IMR-90 (cell line): ENCODE results near the gene FRMD5. TPM values are rescaled to one million over a fixed set of nuclear protein-coding genes. Genes with fewer than 3 reads are reported as not detected.

Source experiments
- ATAC-seq: fragments of 200-7000 bp; cut with Tn5 transposase; 2 replicates; pipeline ENCODE4 v1.9.1; 2020; ENCODE audit warnings: low read depth, mild to moderate bottlenecking, moderate library complexity
- BruUV-seq: library from RNA; stranded (reverse); fragments of 400-500 nt; replicated peaks from 2 replicates; lab custom pipeline; 2021; lab: Mats Ljungman, UMichigan
- CTCF ChIA-PET: fragments of 300-600 bp; formaldehyde crosslinking; extraction: SDS; loops from one replicate; lab custom pipeline; 2021; ENCODE audit warnings: antibody characterized with exemption; lab: Yijun Ruan, JAX
- POLR2A ChIA-PET: fragments of 300-600 bp; sonication (Branson Sonifier 250); formaldehyde crosslinking; loops from one replicate; lab custom pipeline; 2022; ENCODE audit warnings: antibody characterized with exemption; ENCODE audit not compliant: unreplicated experiment; lab: Charles Lee
- DNase-seq: peaks from one replicate; pipeline ENCODE4 v3.0.0; 2013
- H2AFZ ChIP-seq: replicated peaks from 2 replicates; pipeline ENCODE3; 2013; ENCODE audit warnings: low read length, mild to moderate bottlenecking; ENCODE audit not compliant: poor library complexity
- H2AK5ac ChIP-seq: 2 replicates; pipeline ENCODE4 v1.6.1; 2013; ENCODE audit warnings: low read depth, low read length, inconsistent platforms
- H2AK9ac ChIP-seq: replicated peaks from 2 replicates; pipeline ENCODE3; 2013; ENCODE audit warnings: mild to moderate bottlenecking, low read depth, low read length, moderate library complexity; ENCODE audit not compliant: poor library complexity
- H2BK120ac ChIP-seq: 2 replicates; pipeline ENCODE4 v1.6.1; 2013; ENCODE audit warnings: low read depth, low read length, inconsistent platforms
- H2BK15ac ChIP-seq: 3 replicates; pipeline ENCODE4 v1.6.1; 2013; ENCODE audit warnings: low read depth, low read length, inconsistent platforms
- H2BK20ac ChIP-seq: 2 replicates; pipeline ENCODE4 v1.6.1; 2013; ENCODE audit warnings: low read depth, mild to moderate bottlenecking, inconsistent platforms, low read length, moderate library complexity
- H2BK5ac ChIP-seq: 2 replicates; pipeline ENCODE4 v1.6.1; 2013; ENCODE audit warnings: mild to moderate bottlenecking, low read depth, low read length, inconsistent platforms; ENCODE audit not compliant: poor library complexity, severe bottlenecking
- H3K14ac ChIP-seq: replicated peaks from 2 replicates; pipeline ENCODE4 v1.6.1; 2013; ENCODE audit warnings: low read depth, low read length, inconsistent platforms
- H3K18ac ChIP-seq: 2 replicates; pipeline ENCODE4 v1.6.1; 2013; ENCODE audit warnings: low read depth, low read length, control low read depth
- H3K23ac ChIP-seq: 2 replicates; pipeline ENCODE4 v1.6.1; 2013; ENCODE audit warnings: low read depth, low read length, inconsistent platforms
- H3K27ac ChIP-seq: 2 replicates; pipeline ENCODE4 v1.5.1; 2013; ENCODE audit warnings: mild to moderate bottlenecking, control low read depth, low read length; ENCODE audit not compliant: insufficient read depth
- H3K27me3 ChIP-seq: 2 replicates; pipeline ENCODE4 v1.6.1; 2013; ENCODE audit warnings: low read length; ENCODE audit not compliant: control insufficient read depth, insufficient read depth
- H3K36me3 ChIP-seq: 2 replicates; pipeline ENCODE4 v1.6.1; 2013; ENCODE audit warnings: low read length, mixed read lengths; ENCODE audit not compliant: control insufficient read depth, insufficient read depth
- H3K4ac ChIP-seq: 2 replicates; pipeline ENCODE4 v1.6.1; 2013; ENCODE audit warnings: low read depth, low read length, inconsistent platforms
- H3K4me1 ChIP-seq: 2 replicates; pipeline ENCODE4 v1.6.1; 2013; ENCODE audit warnings: low read length, mixed read lengths; ENCODE audit not compliant: control insufficient read depth, insufficient read depth
- H3K4me2 ChIP-seq: 2 replicates; pipeline ENCODE4 v1.6.1; 2013; ENCODE audit warnings: low read depth, mild to moderate bottlenecking, control low read depth, low read length, moderate library complexity
- H3K4me3 ChIP-seq: 2 replicates; pipeline ENCODE4 v1.5.1; 2013; ENCODE audit warnings: low read depth, mild to moderate bottlenecking, control low read depth, low read length, moderate library complexity; ENCODE audit not compliant: insufficient read depth
- H3K56ac ChIP-seq: 2 replicates; pipeline ENCODE4 v1.6.1; 2013; ENCODE audit warnings: low read length, inconsistent platforms; ENCODE audit not compliant: insufficient read depth; ENCODE audit errors: extremely low read depth
- H3K79me1 ChIP-seq, 2 experiments: 2 replicates each; pipeline ENCODE4 v1.6.1; 2013; ENCODE audit warnings: low read length in 2 of 2, inconsistent platforms in 1 of 2, low read depth in 1 of 2
- H3K9ac ChIP-seq: 2 replicates; pipeline ENCODE4 v1.6.1; 2013; ENCODE audit warnings: low read depth, low read length, control low read depth
- H3K9me1 ChIP-seq: 2 replicates; pipeline ENCODE4 v1.6.1; 2013; ENCODE audit warnings: low read length, inconsistent platforms; ENCODE audit not compliant: insufficient read depth
- H3K9me3 ChIP-seq: 2 replicates; pipeline ENCODE4 v1.6.1; 2013; ENCODE audit warnings: low read length; ENCODE audit not compliant: control insufficient read depth, insufficient read depth
- H4K20me1 ChIP-seq: 2 replicates; pipeline ENCODE4 v1.6.1; 2013; ENCODE audit warnings: low read length, inconsistent platforms; ENCODE audit not compliant: insufficient read depth
- H4K5ac ChIP-seq: 2 replicates; pipeline ENCODE4 v1.6.1; 2013; ENCODE audit warnings: mild to moderate bottlenecking, low read depth, low read length, control low read depth
- H4K8ac ChIP-seq, 2 experiments: 2 replicates each; pipeline ENCODE4 v1.6.1; 2013; ENCODE audit warnings: low read depth in 2 of 2, low read length in 2 of 2, control low read depth in 1 of 2, inconsistent platforms in 1 of 2
- H4K91ac ChIP-seq: 2 replicates; pipeline ENCODE4 v1.6.1; 2013; ENCODE audit warnings: low read depth, low read length, inconsistent platforms; ENCODE audit not compliant: insufficient read depth
- CEBPB ChIP-seq: IDR thresholded peaks from 2 replicates; pipeline ENCODE4 v1.6.1; 2012; ENCODE audit warnings: low read depth, low read length, improper control_type of control experiment
- CHD1 ChIP-seq: IDR thresholded peaks from 2 replicates; pipeline ENCODE4 v1.6.1; 2012; ENCODE audit warnings: low read depth, low read length, improper control_type of control experiment
- MAZ ChIP-seq: IDR thresholded peaks from 2 replicates; pipeline ENCODE4 v1.6.1; 2012; ENCODE audit warnings: low read depth, mild to moderate bottlenecking, low read length, improper control_type of control experiment, moderate library complexity, borderline replicate concordance
- POLR2A ChIP-seq: IDR thresholded peaks from 2 replicates; pipeline ENCODE4 v1.6.1; 2012; ENCODE audit warnings: mild to moderate bottlenecking, low read depth, low read length
- RCOR1 ChIP-seq: IDR thresholded peaks from 2 replicates; pipeline ENCODE4 v1.6.1; 2012; ENCODE audit warnings: mild to moderate bottlenecking, low read length, improper control_type of control experiment; ENCODE audit not compliant: insufficient replicate concordance
- RFX5 ChIP-seq: IDR thresholded peaks from 2 replicates; pipeline ENCODE4 v1.8.0; 2012; ENCODE audit warnings: low read depth, mild to moderate bottlenecking, low read length, moderate library complexity
- SMC3 ChIP-seq: fragments of 150-350 bp; IDR thresholded peaks from 2 replicates; pipeline ENCODE4 v1.6.1; 2016; ENCODE audit warnings: low read depth, mild to moderate bottlenecking, antibody characterized with exemption, low read length, moderate library complexity
- whole genome bisulfite sequencing, 2 experiments: methylation state at CpG; one replicate each; pipeline versions ENCODE4 v1.1.5 to v1.1.7; 2013; ENCODE audit warnings: missing lambda C conversion rate in 2 of 2; ENCODE audit not compliant: insufficient read length in 1 of 2; ENCODE audit errors: extremely low coverage in 2 of 2; 5-methylcytosine and 5-hydroxymethylcytosine counted together
- dilution Hi-C: fragments of 300-500 bp; cut with HindIII; formaldehyde crosslinking; loops from one replicate; pipeline ENCODE4 v1.14.3; 2018; ENCODE audit warnings: low sequenced_read_pairs; ENCODE audit not compliant: unreplicated experiment
- in situ Hi-C: fragments of 300-500 bp; cut with MboI; formaldehyde crosslinking; loops from 3 replicates; pipeline ENCODE4 v1.14.3; 2019; ENCODE audit warnings: low sequenced_read_pairs, inconsistent platforms, mixed read lengths
- intact Hi-C: fragments of 100-400 bp; cut with micrococcal nuclease; formaldehyde crosslinking; loops from 2 replicates; pipeline ENCODE4 v1.10.0; 2022
- polyA plus RNA-seq, 3 experiments: library from polyadenylated mRNA; depleted of rRNA; stranded (reverse); fragments of >200 nt; gene quantifications; 2 replicates each; pipeline ENCODE4 v1.2.3, GENCODE V29; 2012; ENCODE audit warnings: low replicate concordance in 1 of 3
- total RNA-seq: library from RNA; depleted of rRNA; stranded (reverse); fragments of >200 nt; gene quantifications from 2 replicates; pipeline ENCODE4 v1.2.3, GENCODE V29; 2012

The FRMD5 gene
- total and polyA plus RNA-seq, 2 of the 4 experiments (the other 2 are of a cell fraction), result 4.1 to 5.4 TPM

GRCh38 chr15:43876872-43877271 is 318.2 kb downstream of the FRMD5 start:
- ATAC-seq, result no peak
- H3K14ac ChIP-seq, result no peak overlapping the region
- H2AFZ ChIP-seq, result no peak overlapping the region
- no peaks in the 10 kb centered on the region for H3K27me3 ChIP-seq
- dilution Hi-C loops, result no loop called here
- no peaks in the 10 kb centered on the region for H3K9me3 ChIP-seq
- H2AK5ac ChIP-seq, result no peak overlapping the region
- H3K27ac ChIP-seq, result no peak overlapping the region
- H4K20me1 ChIP-seq, result no peaks in the 10 kb centered on the region; the same call in 1 of the 2 replicates
- H2AK9ac ChIP-seq, result no peak overlapping the region
- no peak overlapping the region for H3K18ac ChIP-seq
- no peak overlapping the region for H2BK5ac ChIP-seq
- H3K4me1 ChIP-seq, result no peaks in the 10 kb centered on the region
- in situ Hi-C loops, result loop anchor here (10.0 kb wide), 1 partner anchor 628 kb away; no protein-coding TSS in a partner anchor
- H3K36me3 ChIP-seq, result peaks cover 5% of the 10 kb centered on the region; the same call in 1 of the 2 replicates
- H3K4me2 ChIP-seq, result no peak overlapping the region
- H2BK120ac ChIP-seq, result no peak overlapping the region
- no peak overlapping the region for H2BK20ac ChIP-seq
- WGBS, 2 experiments, result no CpG with 5 or more reads among the region's 3 CpGs
- DNase-seq, result no peak
- no peak overlapping the region for H2BK15ac ChIP-seq
- no peak overlapping the region for H3K4ac ChIP-seq
- TF ChIP-seq CEBPB (no peak), MAZ (no peak), SMC3 (no peak), POLR2A (no peak), CHD1 (no peak), RCOR1 (no peak), RFX5 (no peak)
- H4K5ac ChIP-seq, result no peak overlapping the region
- ChIA-PET POLR2A (no interaction called here), CTCF (no interaction called here)
- no peak overlapping the region for H4K91ac ChIP-seq
- no peak overlapping the region for H3K23ac ChIP-seq
- intact Hi-C loops, result loop anchor here (10.0 kb wide), 1 partner anchor 658 kb away; the partner anchor contains the start of gene EIF3J
- H3K9ac ChIP-seq, result no peak overlapping the region
- no peak overlapping the region for H3K56ac ChIP-seq
- peaks cover 0 to 3% of the 10 kb centered on the region in 2 experiments; a peak in 1 of 4 replicates for H3K79me1 ChIP-seq
- no peak overlapping the region for H3K4me3 ChIP-seq
- H4K8ac ChIP-seq, result no peak overlapping the region
- BruUV-seq, result no TSS peak
- no peaks in the 10 kb centered on the region; the same call in 1 of the 2 replicates for H3K9me1 ChIP-seq
